OCI-LY1 (cell line): ENCODE data around the gene CAPN14.

Experiments used
- EZH2 ChIP-seq: fragments of 200-600 bp; sonication (generic), shearing (Covaris generic); IDR thresholded peaks from 2 replicates; pipeline ENCODE4 v1.8.0; 2017; ENCODE audit warnings: borderline replicate concordance, mixed run types, mild to moderate bottlenecking, antibody characterized with exemption, low read length, moderate library complexity, mixed read lengths
- TF ChIP-seq, protein P1 (sequence below): fragments of 200-600 bp; sonication (generic), shearing (Covaris generic); IDR thresholded peaks from 2 replicates; pipeline ENCODE4 v1.5.1; 2017; ENCODE audit warnings: mild to moderate bottlenecking, antibody characterized with exemption, low read length, moderate library complexity, mixed read lengths

DNA sequence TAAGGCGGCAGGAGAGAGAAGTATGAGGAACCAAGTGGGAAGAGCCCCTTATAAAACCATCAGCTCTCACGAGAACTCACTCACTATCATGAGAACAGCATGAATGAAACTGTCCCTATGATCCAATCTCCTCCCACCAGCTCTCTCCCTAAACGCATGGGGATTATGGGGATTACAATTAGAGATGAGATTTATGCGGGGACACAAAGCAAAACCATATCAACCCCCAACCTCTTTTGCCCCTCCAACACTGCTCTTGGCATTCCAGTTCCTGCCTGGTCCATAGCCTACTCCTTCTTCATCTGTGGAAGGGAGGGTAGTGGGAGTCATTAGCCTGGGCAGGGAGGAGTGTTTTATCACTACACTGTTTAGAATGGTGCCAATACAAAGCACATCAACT lies 15.3 kb upstream of the CAPN14 start:
- TF ChIP-seq, protein P1, sequence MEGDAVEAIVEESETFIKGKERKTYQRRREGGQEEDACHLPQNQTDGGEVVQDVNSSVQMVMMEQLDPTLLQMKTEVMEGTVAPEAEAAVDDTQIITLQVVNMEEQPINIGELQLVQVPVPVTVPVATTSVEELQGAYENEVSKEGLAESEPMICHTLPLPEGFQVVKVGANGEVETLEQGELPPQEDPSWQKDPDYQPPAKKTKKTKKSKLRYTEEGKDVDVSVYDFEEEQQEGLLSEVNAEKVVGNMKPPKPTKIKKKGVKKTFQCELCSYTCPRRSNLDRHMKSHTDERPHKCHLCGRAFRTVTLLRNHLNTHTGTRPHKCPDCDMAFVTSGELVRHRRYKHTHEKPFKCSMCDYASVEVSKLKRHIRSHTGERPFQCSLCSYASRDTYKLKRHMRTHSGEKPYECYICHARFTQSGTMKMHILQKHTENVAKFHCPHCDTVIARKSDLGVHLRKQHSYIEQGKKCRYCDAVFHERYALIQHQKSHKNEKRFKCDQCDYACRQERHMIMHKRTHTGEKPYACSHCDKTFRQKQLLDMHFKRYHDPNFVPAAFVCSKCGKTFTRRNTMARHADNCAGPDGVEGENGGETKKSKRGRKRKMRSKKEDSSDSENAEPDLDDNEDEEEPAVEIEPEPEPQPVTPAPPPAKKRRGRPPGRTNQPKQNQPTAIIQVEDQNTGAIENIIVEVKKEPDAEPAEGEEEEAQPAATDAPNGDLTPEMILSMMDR: no peak
- TF ChIP-seq EZH2: no peak
